Mucosa of descending colon (tissue), 3 donors: ENCODE measurements around the gene TGFBRAP1. TPM values are rescaled to one million over a fixed set of nuclear protein-coding genes. Genes with fewer than 3 reads are reported as not detected.

Source experiments
- ATAC-seq: fragments of 200-7000 bp; cut with Tn5 transposase; one replicate; pipeline ENCODE4 v1.9.1; 2020; ENCODE audit warnings: mild to moderate bottlenecking, moderate library complexity
- DNase-seq, 3 donors: peaks; one replicate each; pipeline ENCODE4 v3.0.0-alpha.2; 2020
- H3K36me3 ChIP-seq: fragments of 200-600 bp; one replicate; pipeline ENCODE4 v1.8.0; 2021; ENCODE audit warnings: low read depth, mild to moderate bottlenecking
- H3K4me1 ChIP-seq: fragments of 200-600 bp; one replicate; pipeline ENCODE4 v1.8.0; 2021; ENCODE audit warnings: low read depth, mild to moderate bottlenecking
- H3K4me3 ChIP-seq: fragments of 200-600 bp; one replicate; pipeline ENCODE4 v1.8.0; 2021; ENCODE audit warnings: mild to moderate bottlenecking
- H3K9me3 ChIP-seq: fragments of 200-600 bp; one replicate; pipeline ENCODE4 v1.8.0; 2021; ENCODE audit warnings: mild to moderate bottlenecking
- CTCF ChIP-seq: fragments of 200-600 bp; IDR thresholded peaks from one replicate; pipeline ENCODE4 v1.8.0; 2022; ENCODE audit warnings: antibody characterized with exemption, mild to moderate bottlenecking
- intact Hi-C, 2 donors: fragments of 100-400 bp; cut with DNase I in 1 of 2; cut with micrococcal nuclease in 1 of 2; formaldehyde crosslinking; loops; one replicate each; pipeline versions ENCODE4 v1.11.0 to v1.11.1; 2022; cut with DNase I, micrococcal nuclease
- total RNA-seq, 3 donors: library from RNA; stranded (reverse); fragmentation: NEBNext Ultra II Directional in 2 of 3; extraction: Animal tissue kit (Norgen Biotek cat#: 25700) in 2 of 3; gene quantifications; one replicate each; pipeline versions ENCODE4 v1.2.1 to v1.2.4, GENCODE V29; 2021 to 2023
- donor health status: DM: no; HTN: no; CAD: no; lungs with moderate emphysema.
- donor health status: DM: no; HTN: no; CAD: no.
- donor health status: DM: no; HTN: yes; CAD: no.

The TGFBRAP1 gene
- total RNA-seq, 3 donors from 2014 or later: 16.9 to 24.3 (median 20.9) TPM

DNA sequence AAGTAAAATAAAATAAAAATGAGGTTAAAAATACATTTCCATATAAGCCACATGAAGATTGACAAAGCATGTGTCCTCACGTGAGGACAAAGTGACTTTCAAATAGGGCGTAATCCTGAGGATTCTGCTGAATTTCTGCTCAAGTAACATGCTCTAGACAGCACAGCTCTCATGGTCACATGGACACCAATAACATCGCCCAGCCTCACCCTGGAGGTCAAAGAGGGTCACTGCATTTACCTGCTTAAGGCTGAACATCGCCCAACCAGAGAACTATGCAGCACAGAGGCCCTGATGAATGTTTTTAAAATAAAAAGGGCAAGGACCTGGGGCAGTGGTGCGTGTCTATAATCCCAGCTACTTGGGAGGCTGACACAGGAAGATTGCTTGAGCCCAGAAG lies 30.2 kb downstream of the TGFBRAP1 start:
- Histone ChIP-seq H3K4me3 (no peak overlapping the region), H3K4me1 (no peaks in the 10 kb centered on the region), H3K36me3 (no peaks in the 10 kb centered on the region), H3K9me3 (no peaks in the 10 kb centered on the region)
- DNase-seq: no peak
- no peak for TF ChIP-seq CTCF
- intact Hi-C loops: no loop called here
- ATAC-seq: no peak

DNA sequence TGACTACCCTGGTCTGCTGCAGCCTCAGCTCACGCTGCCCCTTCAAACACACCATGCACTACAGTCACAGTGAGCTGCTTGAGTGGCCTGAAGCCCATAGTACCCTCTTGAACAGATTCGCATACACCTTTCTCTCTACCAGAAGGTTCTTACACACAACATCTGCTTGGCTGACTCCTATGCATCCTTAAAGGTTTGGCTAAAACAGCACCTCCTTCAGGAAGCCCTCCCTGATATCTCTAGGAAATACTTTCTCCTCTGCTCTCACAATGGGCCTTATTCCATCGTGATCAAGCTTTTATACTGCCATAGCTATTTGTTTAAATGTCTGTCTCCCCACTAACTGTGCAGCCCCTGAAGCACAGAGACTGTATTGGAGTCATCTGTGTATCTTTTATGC lies 31.5 kb downstream of the TGFBRAP1 start:
- H3K9me3 ChIP-seq: no peaks in the 10 kb centered on the region
- no peak for ATAC-seq
- intact Hi-C loops: no loop called here
- no peak for TF ChIP-seq CTCF
- no peak overlapping the region for H3K4me3 ChIP-seq
- no peaks in the 10 kb centered on the region for H3K36me3 ChIP-seq
- no peak for DNase-seq
- no peaks in the 10 kb centered on the region for H3K4me1 ChIP-seq

DNA sequence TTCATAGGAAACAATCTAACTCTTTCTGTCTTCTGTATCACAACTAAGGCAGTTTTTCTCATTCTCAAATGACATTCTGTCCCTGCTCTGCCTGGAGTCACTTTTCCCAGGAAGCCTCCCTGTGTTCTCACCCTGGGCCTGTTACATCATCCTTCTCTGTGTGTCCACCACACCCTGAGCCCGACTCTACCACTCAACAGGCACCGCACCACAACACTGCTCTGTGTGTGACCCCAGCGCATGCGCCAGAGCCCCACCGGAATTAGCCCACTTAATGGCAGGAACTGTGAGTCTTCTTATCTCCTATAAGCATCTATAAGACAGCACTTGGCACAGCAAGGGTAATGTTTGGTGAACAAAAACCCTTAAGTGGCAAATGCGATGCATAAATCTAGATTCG lies 32.3 kb downstream of the TGFBRAP1 start:
- Histone ChIP-seq H3K4me3 (no peak overlapping the region), H3K36me3 (no peaks in the 10 kb centered on the region), H3K9me3 (no peaks in the 10 kb centered on the region), H3K4me1 (no peaks in the 10 kb centered on the region)
- DNase-seq (no peak), ATAC-seq (peak; percentile 49)
- intact Hi-C loops: no loop called here
- no peak for TF ChIP-seq CTCF

DNA sequence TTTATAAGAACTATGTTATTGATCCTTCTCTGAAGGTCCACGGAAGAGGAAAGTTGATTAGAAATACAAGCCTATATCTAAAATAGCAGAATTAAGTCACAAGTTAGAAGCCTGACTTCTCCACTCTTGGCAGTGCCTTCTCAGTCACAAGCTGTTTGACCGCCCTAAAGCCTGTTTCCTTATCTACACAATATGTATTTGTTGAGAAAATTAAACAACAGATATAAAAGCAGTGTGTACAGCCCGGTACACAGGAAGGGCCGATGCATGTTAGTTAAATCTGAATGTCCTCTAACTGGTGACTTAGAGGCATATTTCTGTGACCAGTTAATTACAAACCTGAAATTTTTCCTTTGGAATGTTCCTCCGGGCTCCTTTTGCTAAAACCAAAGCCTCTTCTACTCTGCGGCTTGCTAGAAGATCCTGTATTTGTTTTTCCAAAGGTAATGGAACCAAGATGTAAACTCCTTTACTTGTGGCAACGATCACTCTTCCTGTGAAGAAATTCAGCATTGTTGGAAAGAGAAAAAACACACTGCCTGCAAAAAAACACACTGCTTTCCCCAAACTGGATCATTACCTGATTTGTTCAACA lies 33.4 kb downstream of the TGFBRAP1 start:
- DNase-seq (peak in 1 of 3 donors; percentile 17), ATAC-seq (peak; percentile 72)
- H3K36me3 ChIP-seq: no peaks in the 10 kb centered on the region
- H3K9me3 ChIP-seq: no peaks in the 10 kb centered on the region
- TF ChIP-seq CTCF: no peak
- H3K4me1 ChIP-seq: no peaks in the 10 kb centered on the region
- intact Hi-C loops: no loop called here
- H3K4me3 ChIP-seq: no peak overlapping the region

DNA sequence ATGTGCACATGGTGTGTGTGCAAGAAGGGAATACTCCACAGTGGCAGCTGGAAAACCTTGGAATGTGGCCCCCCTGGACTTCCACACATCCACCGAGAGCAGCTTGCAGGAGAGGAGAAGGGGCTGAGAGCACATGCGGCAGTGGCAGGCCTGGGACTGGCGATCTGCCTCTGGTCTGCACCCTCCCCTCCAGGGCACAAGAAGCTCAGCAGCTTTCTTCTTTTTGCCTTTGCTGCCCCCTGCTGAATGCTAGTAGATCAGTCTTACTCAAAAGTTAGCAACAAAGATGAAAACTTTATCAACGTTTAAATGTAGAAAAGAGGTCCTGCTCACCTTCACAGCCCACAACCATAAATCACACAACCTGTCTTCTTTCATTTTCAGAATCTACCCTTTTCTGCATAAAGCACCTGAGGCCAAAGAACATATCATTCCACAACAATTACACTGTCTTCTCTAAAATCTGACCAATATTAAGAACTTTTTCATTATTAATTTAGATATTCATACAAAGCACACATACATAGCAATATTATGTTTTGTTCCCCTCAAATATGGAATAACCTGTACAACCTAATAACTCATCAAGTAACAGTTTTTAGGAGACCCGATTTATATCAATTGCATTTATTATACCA lies 34.6 kb downstream of the TGFBRAP1 start:
- no peak for TF ChIP-seq CTCF
- peak in 1 of 3 donors; percentile 44 for DNase-seq
- Histone ChIP-seq H3K4me3 (no peak overlapping the region), H3K36me3 (no peaks in the 10 kb centered on the region), H3K4me1 (no peaks in the 10 kb centered on the region), H3K9me3 (no peaks in the 10 kb centered on the region)
- intact Hi-C loops: no loop called here
- ATAC-seq: peak; percentile 47
